HG02870 (cell line): ENCODE results near the gene SOX8.
"Not testable (repeated sequence)": the region's sequence is repeated elsewhere in the genome, so short reads cannot be mapped to it uniquely, and the experiment has no call there.

ENCODE experiments used
- ATAC-seq: cut with Tn5 transposase; IDR thresholded peaks from one replicate; pipeline ENCODE4 v1.9.1; 2021; ENCODE audit warnings: mild to moderate bottlenecking, moderate library complexity; ENCODE audit not compliant: unreplicated experiment

The SOX8 gene

DNA sequence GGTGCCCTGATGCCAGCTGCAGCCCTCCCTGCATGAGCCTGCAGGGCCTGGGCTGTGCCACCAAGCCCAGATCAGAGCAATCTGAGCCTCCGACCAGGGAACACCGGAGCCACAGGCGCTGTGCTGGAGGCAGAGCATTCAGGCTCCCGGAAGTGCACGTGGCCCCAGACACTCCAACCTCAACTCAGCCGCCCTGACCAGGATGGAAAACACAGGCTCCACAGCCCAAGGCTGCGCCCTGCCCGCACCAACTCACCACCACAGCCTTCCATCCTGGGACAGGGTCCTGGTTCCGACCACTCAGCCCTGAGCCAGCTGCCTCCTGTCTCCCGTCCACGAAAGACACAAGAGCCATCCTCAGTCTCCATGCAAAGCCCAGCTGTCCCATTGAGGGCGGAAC is 29.2 kb upstream of the SOX8 start:
- no peak for ATAC-seq

DNA sequence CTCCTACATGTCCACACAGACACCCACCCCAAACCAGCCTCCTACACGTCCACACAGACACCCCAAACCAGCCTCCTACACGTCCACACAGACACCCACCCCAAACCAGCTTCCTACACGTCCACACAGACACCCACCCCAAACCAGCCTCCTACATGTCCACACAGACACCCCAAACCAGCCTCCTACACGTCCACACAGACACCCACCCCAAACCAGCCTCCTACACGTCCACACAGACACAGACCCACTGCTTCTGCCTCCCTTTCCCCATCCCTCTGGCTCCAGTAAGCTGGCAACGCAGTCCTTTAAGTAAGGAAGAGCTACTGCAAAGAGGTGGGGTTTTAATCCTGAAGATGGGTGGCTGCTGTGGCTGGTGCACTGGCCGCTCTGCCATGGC is 27.8 kb upstream of the SOX8 start:
- ATAC-seq = not testable (repeated sequence)

DNA sequence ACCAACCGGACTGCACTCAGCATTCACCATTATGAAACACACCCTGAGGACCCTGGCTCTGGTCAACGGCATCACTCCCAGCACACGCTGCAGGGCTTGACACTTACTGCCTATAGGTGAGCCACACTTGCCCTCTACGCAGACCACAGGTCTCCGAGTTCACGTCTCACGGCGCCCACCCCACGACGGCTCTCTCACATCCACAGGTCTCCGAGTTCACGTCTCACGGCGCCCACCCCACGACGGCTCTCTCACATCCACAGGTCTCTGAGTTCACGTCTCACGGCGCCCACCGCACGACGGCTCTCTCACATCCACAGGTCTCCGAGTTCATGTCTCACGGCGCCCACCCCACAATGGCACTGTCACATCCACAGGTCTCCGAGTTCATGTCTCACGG is 25.8 kb upstream of the SOX8 start:
- not testable (repeated sequence) for ATAC-seq

DNA sequence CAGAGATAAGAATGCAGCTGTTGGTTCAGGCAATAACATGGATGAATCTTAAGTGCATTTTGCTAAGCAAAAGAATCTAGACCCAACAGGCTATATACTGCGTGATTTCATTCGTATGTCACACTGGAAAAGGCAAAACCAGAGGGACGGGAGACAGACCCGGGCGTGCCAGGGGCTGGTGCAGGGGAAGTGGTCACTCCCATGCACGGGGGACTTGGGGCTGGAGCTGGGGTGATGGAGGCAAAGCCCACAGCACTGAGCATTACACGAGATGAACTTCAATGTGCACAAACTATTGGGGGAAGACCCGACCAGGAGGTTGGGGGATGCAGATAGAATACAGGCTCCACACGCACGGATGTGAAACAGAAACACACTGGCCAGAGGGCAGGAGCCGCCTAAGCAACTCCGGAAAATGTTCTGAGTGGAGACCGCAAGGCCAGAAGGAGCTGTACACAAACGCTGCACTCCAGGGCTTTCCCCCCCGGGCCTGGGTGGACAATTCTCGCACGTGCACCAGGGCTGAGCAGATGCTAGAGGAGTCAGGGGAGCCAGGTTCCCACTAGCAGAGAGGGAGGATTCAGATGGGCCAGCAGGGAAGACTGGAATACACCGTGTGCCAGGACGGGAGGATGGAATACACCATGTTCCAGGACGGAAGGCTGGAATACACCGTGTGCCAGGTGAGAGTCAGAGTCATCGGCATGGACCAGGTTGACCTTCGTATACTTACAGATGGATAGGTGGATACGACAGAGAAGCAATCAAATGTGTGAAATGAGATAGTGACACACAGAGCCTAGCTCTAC is 22.1 kb upstream of the SOX8 start:
- ATAC-seq = no peak

DNA sequence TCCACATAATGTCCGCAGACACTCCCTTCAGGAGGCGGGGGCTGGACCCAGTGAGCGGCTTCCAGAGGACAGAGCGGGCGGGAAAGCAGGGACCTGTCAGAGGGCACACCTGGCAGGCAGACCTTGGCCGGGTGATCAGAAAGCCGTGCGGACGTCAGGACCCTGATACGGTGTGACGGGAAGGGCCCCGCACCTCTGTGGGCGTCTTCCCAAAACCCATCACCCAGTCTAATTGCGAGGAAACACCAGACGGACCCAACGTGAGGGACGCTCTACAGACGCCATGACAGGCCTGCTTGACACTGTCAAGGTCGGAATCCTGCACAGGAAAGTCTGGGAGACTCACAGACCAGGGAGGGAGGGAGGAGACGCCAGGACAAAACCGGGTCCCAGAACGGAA is 19.2 kb upstream of the SOX8 start:
- ATAC-seq = no peak

DNA sequence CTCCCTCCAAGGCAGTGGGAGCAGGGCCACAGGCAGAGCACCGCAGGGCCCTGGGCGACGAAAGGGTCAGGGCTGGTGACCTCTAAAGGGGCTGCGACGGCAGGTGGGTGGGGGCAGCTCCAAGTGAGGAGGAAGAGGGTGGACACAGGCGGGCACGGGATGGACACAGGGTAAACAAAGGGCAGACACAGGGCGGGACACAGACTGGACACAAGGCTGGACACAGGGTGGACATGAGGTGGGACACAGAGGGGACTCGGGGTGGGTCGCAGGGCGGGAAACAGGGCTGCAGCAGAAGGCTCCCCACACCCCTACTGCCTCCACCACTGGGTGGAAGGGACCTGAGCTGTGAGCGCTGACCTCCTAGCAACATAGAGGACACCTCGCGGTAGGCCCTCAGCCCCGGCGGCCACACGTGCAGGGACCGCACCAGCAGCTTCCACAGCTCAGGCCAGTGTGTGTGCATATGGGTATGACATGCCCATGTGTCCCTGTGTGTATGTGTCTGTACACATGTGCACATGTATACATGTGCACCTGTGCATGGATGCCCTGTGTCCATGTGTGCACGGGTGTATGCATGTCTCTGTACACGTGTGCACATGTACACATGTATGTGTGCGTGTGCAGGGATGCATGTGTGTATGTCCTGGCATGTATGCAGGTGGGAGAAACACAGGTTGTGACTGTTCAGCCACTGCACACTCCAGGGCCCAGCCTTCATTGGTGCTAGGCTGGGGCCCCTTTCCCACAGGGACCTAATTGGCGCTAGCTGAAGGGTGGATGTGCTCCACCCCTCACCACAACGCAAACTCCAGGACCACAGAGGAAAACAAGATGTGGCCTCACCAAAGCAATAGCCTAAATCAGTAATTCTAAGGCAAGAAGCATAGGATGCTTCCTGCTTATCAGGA is 18.4 kb upstream of the SOX8 start:
- ATAC-seq = no peak

DNA sequence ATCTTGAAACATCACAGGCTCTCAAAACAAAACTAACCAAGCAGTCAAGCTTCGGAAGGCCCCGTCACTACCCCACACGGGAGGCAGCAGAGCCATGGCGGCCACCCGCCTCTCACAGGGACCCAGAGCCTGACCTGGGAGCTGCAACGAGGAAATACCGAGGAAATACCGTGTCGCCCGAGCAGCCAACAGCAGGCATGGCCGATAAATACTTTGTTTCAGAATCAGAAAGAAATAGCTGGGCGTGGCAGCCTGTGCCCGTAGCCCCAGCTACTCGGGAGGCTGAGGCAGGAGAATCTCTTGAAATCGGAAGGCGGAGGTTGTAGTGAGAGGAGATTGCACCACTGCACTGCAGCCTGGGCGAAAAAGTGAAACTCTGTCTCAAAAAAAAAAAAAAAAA is 17.7 kb upstream of the SOX8 start:
- ATAC-seq = no peak

DNA sequence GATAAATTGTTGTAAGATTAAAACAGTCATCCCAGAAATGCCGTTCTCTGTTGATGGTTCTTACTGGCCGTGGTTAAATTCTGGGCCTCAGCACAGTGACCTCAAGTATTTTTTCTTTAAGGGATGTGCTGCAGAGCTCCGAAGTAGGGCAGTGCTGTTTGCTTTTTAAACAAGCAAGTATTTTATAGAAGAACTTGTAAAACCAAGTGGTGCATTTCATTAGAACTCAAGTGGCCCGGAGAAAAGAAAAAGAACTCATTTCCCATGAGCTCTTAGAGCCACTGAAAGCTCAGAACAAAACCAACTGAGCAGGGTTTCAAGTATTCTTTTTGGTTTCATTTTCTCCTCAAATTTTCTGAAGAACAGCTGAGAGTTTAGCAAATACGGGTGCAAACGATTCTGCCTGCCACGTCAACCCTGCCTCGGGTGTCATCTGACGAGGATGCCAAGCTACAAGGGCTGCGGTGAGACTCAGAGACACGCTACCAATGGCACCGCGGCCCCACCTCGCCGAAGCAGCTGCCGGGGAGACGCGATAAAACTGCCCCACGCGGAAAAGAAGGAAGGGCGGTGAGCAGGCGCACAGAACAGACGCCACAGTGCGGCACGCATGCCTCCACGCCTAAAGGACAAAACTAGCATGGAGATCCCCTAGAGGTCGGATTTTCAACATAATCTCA is 17.1 kb upstream of the SOX8 start:
- ATAC-seq = no peak

DNA sequence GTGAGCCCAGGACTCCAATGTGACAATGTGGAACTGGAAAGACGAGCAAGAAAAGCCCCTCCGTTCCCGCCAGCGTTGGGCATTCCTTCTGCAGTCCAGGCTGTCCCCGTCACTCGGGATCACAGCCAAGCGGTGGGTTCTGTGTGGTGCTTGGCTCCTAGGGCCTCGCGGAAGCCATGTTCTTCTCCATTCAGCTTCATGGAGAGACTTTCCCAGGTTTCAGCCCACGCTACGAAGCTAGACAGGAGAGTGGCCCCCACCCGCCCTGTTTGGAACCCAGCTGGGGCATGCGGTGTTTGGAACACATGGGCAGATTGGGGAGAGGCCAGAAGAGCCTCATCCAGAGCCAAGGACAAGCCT is 16.6 kb upstream of the SOX8 start:
- ATAC-seq = no peak

DNA sequence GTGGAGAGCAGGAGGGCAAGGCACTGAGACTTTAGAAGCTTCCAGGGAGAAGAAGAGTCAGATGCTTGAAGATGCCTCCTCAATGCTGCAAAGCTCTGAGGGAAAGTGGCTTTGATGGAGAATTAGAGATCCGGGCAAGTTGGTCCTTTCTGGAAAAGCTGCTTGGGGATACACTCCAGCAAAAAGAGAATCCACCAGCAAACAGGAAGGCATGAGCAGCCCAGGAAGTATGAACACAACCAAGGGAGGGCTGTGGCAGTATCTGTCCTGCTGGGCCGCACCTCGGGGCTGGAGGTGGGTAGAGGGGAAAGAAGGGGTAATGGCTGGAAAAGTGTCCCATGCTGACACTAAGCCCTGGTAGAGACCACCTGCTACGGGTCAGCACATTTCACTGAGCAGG is 16.1 kb upstream of the SOX8 start:
- ATAC-seq = no peak

DNA sequence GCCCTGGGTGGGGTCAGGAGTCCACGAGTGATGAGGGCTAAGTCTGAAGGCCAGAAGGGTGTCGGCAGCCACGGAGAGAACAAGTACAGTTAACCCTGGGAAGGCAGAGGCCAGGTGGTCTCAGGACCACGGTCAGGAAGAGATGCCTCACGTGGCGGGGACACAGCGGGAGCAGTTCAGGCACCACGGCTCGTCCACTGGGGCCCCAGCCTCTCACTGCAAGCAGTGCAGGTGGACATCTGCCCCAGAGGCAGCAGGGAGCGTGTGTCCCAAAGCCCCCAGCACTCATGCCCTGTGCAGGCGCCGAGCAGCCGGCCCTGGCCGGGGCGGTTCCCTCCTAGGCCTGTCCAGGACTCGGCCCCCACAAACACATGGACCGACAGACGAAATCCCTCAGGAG is 15.5 kb upstream of the SOX8 start:
- no peak for ATAC-seq

DNA sequence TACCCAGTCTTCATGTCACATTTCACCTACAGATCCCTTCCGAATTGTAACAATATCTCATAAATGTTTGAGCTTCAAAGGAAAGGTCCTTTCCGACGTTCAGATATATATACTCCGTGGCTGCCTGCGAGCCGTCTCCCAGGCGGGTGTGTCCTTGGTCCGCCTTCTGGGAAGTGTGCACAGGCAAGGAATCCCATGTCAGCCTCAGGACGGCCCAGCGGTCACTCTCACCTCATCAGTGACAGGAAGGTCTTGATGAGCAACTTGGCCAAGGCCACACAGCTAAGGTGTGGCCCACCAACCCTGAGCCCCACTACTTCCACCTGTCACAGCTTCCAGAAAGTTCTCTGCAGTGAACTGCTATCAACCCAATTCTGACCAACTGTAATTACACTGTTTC is 15.1 kb upstream of the SOX8 start:
- no peak for ATAC-seq

DNA sequence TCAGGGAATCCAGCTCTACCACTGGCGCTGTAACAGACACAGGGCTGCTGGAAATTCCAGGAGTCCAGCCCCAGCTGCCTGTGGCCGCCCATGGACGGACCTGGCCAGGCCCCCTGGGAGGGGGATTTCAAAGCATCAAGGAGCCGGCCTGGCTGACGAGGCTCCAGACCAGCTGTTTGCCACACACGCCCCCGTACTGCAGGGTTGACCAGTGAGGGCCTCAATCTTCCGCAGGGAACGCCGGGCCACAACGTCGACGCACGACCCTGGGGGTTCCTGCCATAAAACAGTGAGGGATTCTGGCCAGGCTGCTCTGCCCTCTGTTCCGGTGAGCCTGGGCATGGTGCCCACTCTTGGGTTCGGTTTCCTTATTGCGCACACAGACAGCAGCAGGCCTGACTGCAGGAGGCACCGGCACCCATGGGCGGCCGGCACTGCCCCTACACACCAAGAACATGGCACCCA is 14.5 kb upstream of the SOX8 start:
- no peak for ATAC-seq

DNA sequence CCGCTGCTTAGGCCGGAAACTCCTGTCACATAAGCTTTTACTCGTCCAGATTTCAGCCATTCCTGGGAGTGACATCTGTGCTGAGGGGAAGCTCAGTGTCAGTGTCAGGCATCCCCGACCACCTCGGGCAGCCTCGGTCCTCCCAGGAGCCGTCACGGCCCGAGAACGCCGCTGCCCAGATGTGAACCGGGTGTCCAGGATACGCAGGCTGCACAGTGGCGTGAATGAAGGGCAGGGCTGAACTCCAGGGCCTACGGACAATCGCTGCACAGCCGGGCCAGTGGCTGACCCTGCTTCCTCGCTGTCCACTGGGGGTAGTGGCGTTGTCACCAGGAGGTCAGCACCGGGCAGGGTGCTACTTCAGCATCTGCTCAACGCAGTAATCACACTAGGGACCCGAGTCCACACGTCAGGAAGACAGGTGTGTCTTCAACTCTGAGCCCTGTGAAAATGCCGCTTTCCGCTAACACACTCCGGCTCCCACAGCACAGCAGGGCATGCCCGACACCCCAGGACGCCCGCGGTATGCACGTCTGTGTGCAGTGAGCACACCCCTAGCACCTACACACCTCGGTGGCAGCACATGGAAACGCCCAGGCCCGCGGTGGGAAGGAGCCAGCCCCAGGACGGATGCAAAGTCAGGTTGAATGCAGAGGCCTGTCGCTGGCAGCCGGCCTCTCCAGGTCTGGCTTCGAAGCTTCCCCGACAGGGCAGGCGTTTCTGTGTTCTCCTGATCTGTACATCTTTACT is 13.8 kb upstream of the SOX8 start:
- no peak for ATAC-seq

DNA sequence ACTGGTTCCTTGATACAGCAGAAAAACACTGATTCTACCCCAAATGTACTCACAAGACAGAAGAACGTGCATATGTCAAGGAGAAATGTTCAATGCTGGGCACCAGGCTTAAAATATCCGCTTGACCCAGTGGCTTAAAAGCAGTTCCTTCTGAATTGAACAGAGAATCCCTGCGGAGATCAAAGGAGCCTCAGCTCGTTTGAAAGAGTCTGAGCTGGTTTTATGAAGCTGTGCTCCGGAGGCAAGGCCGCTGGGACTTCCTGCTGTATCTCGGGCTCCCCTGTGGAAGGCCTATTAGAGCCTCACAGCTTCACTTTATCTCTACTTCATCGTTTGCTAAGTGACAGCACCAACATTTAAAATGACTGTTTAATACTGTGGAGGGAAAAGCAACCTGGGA is 12.9 kb upstream of the SOX8 start:
- ATAC-seq = no peak

DNA sequence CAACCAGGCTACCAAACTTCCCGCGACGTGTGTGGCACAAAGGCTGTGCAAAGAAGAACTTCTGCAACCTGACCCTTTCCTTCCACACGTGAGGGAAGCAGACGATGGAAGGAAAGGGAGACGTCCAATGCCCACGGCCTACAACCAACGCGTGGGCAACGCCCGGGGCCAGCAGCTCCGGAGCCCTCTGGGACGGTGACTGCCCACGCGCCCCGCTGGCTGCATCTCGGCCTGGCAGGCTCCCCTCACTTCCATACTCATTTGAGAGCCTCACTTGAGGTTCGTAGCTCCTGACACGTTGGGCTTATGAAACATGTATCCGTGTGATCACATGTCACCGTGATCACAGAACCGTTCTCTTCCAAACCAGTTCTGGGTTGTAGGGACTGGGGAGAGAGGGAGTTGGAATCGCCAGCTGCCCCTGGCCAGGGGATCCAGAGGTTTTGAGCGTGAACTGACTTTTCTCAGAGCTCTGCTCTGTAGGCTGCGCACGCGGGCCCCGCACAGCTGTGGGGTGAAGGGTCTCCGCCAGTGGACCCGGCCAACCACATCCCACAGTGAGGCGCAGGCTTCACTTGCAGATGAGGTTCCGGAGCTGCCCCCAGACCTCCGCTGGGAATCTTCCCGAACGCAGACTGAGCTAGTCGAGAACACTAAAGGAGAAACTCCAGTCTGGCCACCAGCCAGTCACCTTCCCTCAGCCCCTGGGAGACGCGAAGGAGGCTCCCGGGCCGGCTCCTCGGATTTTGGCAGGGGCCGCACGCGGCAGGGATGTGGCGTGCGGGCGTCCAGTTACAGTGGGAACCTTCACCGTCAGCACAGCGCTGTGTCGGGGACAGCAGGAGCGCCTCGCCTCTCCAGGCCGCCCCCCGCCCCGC is 11.8 kb upstream of the SOX8 start:
- no peak for ATAC-seq

DNA sequence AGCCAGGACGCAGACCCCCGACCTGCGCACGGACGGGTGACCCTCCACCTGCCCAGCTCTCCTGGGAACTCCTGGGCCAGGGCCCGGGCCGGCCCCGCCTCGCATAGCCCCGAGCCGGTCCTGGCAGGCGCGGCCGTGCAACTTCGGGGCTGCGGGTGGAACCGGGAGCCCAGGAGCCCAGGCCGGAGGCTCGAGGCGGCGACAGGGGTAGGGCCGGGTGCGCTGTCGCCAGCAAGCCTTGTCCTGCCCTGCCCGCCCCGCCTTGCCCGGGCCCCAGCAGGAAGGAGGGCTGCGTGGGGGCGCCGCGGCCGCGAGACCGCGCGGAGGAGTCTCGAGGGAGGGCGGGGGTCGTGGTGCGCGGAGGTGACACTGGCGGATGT is 11.2 kb upstream of the SOX8 start:
- ATAC-seq = no peak

DNA sequence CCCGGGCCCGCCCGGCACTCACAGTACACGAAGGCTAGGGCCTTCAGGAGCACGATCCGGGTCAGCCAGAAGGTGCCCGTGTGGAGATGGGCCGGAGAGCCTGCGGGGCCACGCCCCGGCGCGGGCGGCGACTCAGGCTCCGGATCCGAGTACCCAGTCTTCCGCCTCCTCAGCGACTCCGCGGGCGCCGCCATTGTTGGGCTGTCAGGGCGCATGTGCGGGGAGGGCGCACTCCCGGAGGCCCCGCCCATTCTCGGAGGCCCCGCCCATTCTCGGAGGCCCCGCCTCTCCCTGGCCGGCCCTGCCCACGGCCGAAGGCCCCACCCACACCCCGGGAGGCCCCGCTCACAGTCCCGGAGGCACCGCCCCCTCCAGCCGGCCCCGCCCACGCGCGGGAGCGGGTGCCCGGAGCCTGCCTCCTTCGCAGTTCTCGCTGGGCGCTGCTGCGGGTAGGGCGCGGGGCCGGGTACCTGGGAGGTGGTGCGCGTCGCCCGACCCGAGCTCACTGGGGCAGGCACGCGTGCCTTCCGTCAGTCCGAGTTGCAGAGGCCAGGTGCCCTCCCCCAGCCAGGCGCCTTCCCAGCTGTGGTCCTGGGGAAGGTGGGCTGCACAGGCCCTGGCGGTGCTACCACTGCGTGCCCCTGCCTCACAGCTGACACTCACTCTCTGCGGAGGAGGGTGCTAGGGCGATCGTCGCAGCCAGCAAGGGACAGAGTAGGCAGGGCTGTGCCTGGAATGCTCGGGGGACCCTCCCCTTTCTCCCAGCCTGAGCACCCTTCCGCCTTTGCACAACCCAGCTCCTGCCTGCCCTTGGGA is 10.6 kb upstream of the SOX8 start, which contains the start of gene LMF1:
LMF1 (minus strand) TSS at position 219 of the 816 bp plus-strand sequence; CDS start at position 215, 4 bp downstream.
- peak; percentile 75 for ATAC-seq

DNA sequence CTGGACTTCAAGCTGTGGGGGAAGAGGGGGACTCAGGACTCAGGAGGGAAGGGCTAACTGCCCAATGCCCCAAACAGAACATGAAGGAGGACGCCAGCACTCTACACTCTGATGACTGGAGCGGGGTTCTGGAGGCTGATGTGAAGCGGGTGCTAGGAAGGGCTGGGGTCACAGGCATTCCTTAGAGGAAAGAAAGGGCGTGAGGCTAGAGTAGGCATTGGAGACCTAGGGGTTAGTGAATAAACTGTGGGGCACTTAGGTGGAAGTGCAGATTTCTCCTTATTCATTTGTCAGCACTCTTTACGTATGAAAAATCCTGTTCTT is 10.0 kb upstream of the SOX8 start:
- no peak for ATAC-seq
